Ammon's horn (tissue), 1 donor: ENCODE data around the gene PKD2.

Experiments used
- DNase-seq: peaks from one replicate; pipeline ENCODE4 v3.0.0-alpha.2; 2016; ENCODE audit warnings: low spot score

Gene PKD2

GRCh38 chr4:88027611-88028608, 20.5 kb downstream of the PKD2 start:
- no peak for DNase-seq

GRCh38 chr4:88028946-88029345, 21.5 kb downstream of the PKD2 start:
- peak; percentile 14 for DNase-seq

- no peak for DNase-seq
These were observed 22.1 kb downstream of the PKD2 start for GRCh38 chr4:88029556-88029955.

GRCh38 chr4:88030565-88031310, 23.3 kb downstream of the PKD2 start:
- no peak for DNase-seq

- peak; percentile 68 for DNase-seq
These were observed 25.9 kb downstream of the PKD2 start for GRCh38 chr4:88033309-88033708.

- DNase-seq: no peak
These were observed 27.9 kb downstream of the PKD2 start for GRCh38 chr4:88035292-88035691.

- DNase-seq: no peak
These were observed 30.0 kb downstream of the PKD2 start for GRCh38 chr4:88037447-88037846.

GRCh38 chr4:88037936-88038335, 30.5 kb downstream of the PKD2 start:
- no peak for DNase-seq

- DNase-seq: no peak
These were observed 33.3 kb downstream of the PKD2 start for GRCh38 chr4:88040707-88041106.

GRCh38 chr4:88041626-88042025, 34.2 kb downstream of the PKD2 start:
- no peak for DNase-seq

GRCh38 chr4:88043001-88043400, 35.6 kb downstream of the PKD2 start:
- DNase-seq: no peak

GRCh38 chr4:88043586-88044340, 36.3 kb downstream of the PKD2 start:
- no peak for DNase-seq

GRCh38 chr4:88045021-88045420, 37.6 kb downstream of the PKD2 start:
- DNase-seq: peak; percentile 13

- no peak for DNase-seq
These were observed 46.8 kb downstream of the PKD2 start for GRCh38 chr4:88054229-88054628.

- peak; percentile 32 for DNase-seq
These were observed 47.5 kb downstream of the PKD2 start for GRCh38 chr4:88054901-88055300.

GRCh38 chr4:88058295-88058694, 50.9 kb downstream of the PKD2 start:
- DNase-seq: no peak

- DNase-seq: no peak
These were observed 52.3 kb downstream of the PKD2 start for GRCh38 chr4:88059766-88060165.

- no peak for DNase-seq
These were observed 53.0 kb downstream of the PKD2 start for GRCh38 chr4:88060431-88060830.

GRCh38 chr4:88062311-88062710, 54.9 kb downstream of the PKD2 start:
- no peak for DNase-seq

GRCh38 chr4:88062843-88063242, 55.4 kb downstream of the PKD2 start:
- DNase-seq: no peak

- DNase-seq: no peak
These were observed 56.3 kb downstream of the PKD2 start for GRCh38 chr4:88063634-88064296.

- DNase-seq: no peak
These were observed 57.0 kb downstream of the PKD2 start for GRCh38 chr4:88064410-88064809.
